Mononuclear cell (primary cell): Measurements from ENCODE around the gene DPF3. TPM values are rescaled to one million over a fixed set of nuclear protein-coding genes. Genes with fewer than 3 reads are reported as not detected.

Source experiments
- H3K27me3 ChIP-seq: 2 replicates; pipeline ENCODE4 v1.6.0; 2011; ENCODE audit warnings: low read length, control low read depth; ENCODE audit not compliant: insufficient read depth
- H3K4me1 ChIP-seq: 2 replicates; pipeline ENCODE4 v1.5.1; 2011; ENCODE audit warnings: mild to moderate bottlenecking, low read length, control low read depth; ENCODE audit not compliant: insufficient read depth
- H3K4me3 ChIP-seq: 2 replicates; pipeline ENCODE4 v1.5.1; 2011; ENCODE audit warnings: mild to moderate bottlenecking, low read length, moderate library complexity
- H3K9me3 ChIP-seq: 2 replicates; pipeline ENCODE4 v1.5.1; 2011; ENCODE audit warnings: low read depth, mild to moderate bottlenecking, control low read depth, low read length
- total RNA-seq: library from RNA; depleted of rRNA; stranded (reverse); fragments of >200 nt; gene quantifications from one replicate; pipeline ENCODE4 v1.2.3, GENCODE V29; 2012

DPF3 gene
- total RNA-seq, 1 donor: 1.3 TPM

DNA sequence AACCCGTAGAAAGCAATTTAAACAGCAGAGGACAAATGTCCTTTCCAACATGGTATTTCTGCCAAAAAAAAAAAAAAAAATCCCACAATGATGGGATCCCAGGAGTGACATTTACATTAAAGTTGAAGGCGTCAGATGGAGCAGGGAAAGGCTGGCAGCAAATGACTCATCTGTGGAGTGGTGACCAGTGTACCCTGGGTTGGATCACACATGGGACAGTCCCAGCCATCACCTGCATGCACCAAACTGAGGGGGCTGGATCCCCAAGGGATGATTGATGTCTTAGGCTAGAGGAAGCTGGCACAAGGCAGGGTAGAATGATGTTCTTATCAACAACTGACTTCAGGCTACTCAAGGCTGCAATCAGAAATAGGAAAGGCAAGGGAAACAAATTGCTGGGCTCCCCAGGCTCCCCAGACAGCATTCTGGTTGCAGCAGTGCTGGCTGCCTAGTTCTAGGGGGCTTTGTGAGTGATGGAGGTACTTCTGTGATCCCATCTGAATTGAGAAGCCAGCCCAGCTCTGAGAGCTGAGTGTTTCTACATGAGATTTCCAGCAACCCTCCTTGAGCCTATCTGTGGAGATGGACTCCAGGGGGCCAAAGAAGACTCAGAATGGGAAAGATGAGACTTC is 117.9 kb downstream of the DPF3 start:
- Histone ChIP-seq H3K9me3 (no peaks in the 10 kb centered on the region), H3K4me3 (no peak overlapping the region), H3K4me1 (no peaks in the 10 kb centered on the region), H3K27me3 (no peaks in the 10 kb centered on the region)

DNA sequence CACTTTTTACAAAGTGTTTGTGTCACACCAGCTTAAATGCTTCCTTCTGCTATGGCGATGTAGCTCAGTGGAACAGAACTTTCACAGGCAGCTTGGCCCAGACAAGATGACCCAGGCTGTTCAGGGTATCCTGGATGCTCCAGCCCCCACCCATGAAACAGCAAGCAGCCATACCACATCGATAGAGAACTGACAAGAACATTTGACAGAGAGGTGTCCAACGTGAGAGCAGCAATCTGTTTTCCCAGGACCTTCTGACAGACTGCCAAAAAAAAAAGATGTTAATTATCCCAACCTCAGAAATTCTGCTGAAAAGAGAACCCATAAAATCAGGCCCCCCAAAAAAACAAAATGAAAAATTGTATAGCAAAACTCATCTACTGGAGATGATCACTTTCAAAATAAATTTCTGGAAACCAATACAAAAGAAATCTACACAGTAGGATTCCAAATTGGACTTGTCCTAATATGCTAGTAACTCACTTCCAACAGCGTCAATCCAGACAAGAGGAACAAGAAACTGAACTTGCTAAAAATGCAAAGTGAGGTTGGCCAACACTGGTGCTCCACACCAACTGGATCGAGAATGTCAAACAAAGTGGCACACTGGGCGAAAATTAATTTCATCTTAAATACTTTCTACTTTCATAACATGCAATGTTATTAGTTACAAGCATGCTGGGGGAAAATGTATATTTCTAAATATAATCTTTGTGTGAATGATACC is 118.8 kb downstream of the DPF3 start:
- Histone ChIP-seq H3K4me1 (no peaks in the 10 kb centered on the region), H3K9me3 (no peaks in the 10 kb centered on the region), H3K4me3 (no peak overlapping the region), H3K27me3 (no peaks in the 10 kb centered on the region)

DNA sequence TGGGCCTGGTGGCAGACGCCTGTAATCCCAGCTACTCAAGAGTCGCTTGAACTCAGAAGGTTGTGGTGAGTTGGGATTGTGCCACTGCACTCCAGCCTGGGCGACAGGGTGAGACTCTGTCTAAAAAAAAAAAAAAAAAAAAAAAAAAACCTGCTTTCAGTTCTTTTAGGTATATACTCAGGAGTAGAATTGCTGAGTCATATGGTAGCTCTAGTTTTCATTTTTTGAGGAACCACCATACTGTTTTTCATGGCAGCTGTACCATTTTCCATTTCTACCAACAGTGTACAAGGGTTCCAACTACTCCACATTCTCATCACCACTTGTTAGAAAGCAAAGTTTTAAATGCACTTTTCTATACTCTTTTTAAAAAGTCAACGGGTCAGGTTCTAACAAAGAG is 119.8 kb downstream of the DPF3 start:
- Histone ChIP-seq H3K4me3 (no peak overlapping the region), H3K9me3 (no peaks in the 10 kb centered on the region), H3K27me3 (no peaks in the 10 kb centered on the region), H3K4me1 (no peaks in the 10 kb centered on the region)

DNA sequence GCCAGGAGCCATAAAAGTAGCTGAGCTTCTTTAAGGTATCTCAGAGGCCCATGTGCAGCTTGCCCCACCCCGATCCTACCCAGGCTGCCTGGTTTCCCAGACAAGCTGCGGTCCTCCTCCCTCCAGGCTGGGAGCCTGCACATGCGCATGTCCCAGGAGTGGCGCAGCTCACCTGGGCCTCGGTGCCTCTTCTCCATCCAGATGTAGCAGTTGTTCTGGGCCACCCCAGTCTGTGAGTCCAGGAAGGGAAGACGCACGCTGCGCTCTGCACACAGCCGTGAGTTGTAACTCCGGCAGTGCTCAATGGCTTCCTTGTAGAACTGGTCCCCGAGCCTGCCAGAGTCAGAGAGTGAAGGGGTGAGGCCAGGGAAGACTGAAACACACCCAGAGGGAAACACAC is 122.3 kb downstream of the DPF3 start:
- peaks cover 11% of the 10 kb centered on the region for H3K9me3 ChIP-seq
- no peak overlapping the region for H3K4me3 ChIP-seq
- no peaks in the 10 kb centered on the region for H3K27me3 ChIP-seq
- no peaks in the 10 kb centered on the region for H3K4me1 ChIP-seq

DNA sequence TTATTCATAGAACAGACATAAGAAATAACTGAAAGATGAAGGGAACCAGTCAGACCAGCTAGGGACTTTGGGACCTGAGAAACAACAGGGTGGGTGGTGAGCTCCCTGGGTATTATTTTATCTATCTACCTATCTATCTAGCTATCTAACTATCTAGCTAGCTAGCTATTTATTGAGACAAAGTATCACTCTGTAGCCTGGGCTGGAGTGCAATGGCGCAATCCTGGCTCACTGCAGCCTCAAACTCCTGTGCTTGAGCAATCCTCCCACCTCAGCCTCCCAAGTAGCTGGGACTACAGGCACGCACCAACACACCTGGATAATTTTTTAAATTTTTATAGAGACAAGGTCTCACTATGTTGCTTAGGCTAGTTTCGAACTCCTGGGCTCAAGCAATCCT is 127.6 kb downstream of the DPF3 start:
- no peaks in the 10 kb centered on the region for H3K4me1 ChIP-seq
- H3K9me3 ChIP-seq: peaks cover 22% of the 10 kb centered on the region
- H3K27me3 ChIP-seq: no peaks in the 10 kb centered on the region
- H3K4me3 ChIP-seq: no peak overlapping the region

DNA sequence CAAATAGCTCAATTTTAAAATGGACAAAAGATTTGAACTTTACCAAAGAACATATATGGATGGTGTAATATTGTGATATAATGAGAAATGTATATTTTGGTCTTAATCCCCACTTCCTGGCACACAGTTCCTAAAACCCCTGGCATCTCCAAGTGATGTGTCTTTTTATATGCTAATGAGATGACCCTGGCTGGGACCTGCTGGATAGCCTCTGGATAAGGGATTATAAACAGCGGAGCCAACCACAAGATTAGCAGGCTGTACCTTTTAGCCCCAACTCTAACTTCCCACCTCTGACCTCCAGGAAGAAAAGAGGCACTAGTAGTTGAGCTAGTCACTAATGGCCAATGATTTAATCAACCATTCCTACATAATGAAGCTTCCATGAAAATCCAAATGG is 130.0 kb downstream of the DPF3 start:
- Histone ChIP-seq H3K9me3 (peaks cover 46% of the 10 kb centered on the region), H3K4me3 (no peak overlapping the region), H3K4me1 (no peaks in the 10 kb centered on the region), H3K27me3 (no peaks in the 10 kb centered on the region)

DNA sequence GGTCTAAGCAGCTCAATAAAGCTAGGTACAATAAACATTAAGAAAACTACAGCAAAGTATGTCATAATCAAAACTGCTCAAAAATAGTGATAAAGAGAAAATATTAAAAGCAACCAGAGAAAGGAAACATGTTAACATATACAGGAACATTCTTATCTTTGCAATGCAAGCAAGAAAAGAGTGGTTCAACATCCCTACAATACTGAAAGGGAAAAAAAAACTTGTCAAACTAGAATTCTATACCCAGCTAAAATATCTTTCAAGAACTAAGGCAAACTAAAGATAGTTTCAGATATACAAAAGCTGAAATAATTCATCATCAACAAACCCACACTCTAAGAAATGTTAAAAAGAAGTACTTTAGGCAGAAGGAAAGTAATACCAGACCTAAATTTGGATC is 134.2 kb downstream of the DPF3 start:
- Histone ChIP-seq H3K4me1 (no peaks in the 10 kb centered on the region), H3K4me3 (no peak overlapping the region), H3K27me3 (no peaks in the 10 kb centered on the region), H3K9me3 (peaks cover 43% of the 10 kb centered on the region)

DNA sequence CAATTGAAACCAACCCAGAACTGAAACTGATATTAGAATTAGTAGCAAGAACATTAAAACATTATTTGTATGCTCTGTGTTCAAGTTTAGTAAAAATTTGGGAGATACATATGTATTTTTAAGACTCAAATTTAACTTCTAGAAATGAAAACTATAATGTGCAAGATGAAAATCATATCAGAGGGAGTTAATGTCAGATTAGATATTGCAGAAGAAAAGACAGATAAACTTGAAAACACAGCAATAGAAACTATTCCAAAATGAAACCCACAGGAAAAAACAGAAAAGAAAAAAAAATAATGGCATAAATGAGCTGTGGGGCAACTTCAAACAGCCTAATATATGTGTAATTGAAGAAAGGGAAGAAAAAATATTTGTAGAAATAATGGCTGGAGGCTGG is 134.9 kb downstream of the DPF3 start:
- H3K4me1 ChIP-seq: no peaks in the 10 kb centered on the region
- H3K27me3 ChIP-seq: no peaks in the 10 kb centered on the region
- H3K4me3 ChIP-seq: no peak overlapping the region
- peaks cover 43% of the 10 kb centered on the region for H3K9me3 ChIP-seq

DNA sequence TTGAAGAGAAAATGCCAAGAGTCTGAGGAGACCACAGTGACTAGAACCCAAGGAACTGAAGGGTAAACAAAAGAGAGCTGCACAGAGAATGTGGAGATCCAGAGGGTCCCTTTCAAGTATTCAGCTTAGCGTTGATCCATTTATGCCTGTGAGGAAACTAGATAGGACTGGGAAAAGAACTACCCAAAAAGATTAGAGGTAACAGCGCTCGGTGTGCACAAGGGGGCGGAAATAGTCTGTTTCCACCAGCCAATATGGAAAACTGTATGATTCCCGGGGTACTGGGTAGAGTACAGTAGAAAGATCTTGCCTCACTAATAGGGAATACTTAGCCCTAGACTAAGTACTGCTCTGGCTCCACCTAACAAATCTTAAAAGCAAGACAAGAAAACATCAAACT is 135.5 kb downstream of the DPF3 start:
- no peaks in the 10 kb centered on the region for H3K27me3 ChIP-seq
- peaks cover 43% of the 10 kb centered on the region for H3K9me3 ChIP-seq
- H3K4me3 ChIP-seq: no peak overlapping the region
- H3K4me1 ChIP-seq: no peaks in the 10 kb centered on the region

DNA sequence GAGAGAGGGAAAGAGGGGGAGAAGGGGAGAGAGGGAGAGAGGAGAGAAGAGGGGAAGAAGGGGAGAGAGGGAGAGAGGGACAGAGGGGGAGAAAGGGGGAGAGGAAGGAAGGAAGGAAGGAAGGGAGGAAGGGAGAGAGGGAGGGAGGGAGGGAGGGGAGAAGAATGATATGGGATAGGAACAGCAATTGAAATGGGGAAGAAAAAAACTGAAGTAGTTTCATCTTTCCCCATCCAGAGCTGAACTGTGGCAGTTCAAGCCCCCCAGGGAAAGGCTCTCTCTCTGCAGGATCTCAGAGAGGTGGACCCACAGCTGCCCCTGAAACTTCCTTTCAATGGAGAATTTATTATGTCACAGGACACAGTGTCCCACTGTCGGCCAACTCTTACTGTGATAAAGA is 136.9 kb downstream of the DPF3 start:
- Histone ChIP-seq H3K4me3 (no peak overlapping the region), H3K9me3 (peaks cover 37% of the 10 kb centered on the region), H3K27me3 (no peaks in the 10 kb centered on the region), H3K4me1 (no peaks in the 10 kb centered on the region)

DNA sequence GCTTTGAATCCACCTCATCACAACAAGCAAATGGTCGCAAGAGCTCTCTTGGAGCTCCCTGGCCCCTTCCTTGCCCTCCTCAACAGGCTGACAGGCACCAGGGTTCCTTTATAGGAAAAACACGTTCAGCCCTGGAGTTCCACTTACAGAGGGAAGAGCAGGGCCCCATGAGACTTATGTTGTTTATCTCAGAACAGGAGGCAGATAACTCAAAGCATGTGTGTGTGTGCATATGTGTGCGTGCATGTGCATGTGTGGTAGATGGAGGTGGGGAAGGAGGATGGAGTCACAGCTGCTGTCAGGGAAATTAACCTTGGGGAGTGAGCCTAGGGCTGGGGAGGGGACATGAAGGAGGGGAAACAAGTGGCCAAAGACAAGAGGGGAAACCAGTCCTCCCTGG is 138.1 kb downstream of the DPF3 start:
- Histone ChIP-seq H3K4me1 (peaks cover 3% of the 10 kb centered on the region), H3K9me3 (peaks cover 27% of the 10 kb centered on the region), H3K4me3 (no peak overlapping the region), H3K27me3 (no peaks in the 10 kb centered on the region)

DNA sequence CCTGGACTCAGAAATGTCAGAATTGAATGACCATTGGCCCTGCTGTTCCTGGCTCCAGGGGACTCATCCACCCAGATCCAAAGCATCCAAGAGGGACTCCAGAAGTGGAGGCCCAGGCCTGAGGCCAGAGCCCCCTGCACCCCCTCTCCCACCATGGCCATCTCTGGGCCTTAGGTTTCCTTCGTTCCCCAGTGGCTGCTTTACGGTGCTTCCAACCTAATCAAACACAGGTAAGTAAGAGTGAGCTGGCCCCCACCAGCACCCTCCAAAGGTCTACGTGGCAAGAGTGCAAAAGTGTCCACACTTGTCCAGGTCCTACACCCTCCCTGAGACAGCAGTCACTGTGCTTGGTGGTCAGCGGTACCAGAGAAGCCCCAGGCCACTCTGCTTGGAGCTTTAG is 139.0 kb downstream of the DPF3 start:
- Histone ChIP-seq H3K4me3 (no peak overlapping the region), H3K4me1 (peaks cover 3% of the 10 kb centered on the region), H3K9me3 (peaks cover 19% of the 10 kb centered on the region), H3K27me3 (no peaks in the 10 kb centered on the region)

DNA sequence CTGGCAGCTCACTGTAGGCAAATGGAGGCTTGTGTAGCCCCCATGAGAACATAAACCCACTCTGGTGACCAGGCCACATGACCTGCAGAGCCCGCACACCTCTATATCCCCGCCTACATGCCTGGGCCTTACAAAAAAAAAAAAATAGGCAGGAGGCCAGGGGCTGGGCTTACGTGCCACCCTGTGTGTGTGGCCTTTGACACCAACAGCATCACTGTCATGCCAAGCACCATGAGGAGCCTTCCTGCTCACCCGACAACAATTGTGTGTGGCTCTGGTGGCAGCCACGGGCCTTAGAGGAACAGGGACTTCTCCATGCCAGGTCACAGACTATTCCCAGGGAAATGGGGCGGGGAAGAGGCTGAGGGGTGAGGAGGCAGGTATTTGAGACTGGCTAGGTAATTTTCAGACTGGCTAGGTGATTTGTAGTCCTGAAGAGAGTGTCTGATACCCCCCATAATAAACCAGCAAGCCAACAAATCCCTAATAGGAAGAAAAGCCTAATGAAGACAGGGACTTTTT is 140.0 kb downstream of the DPF3 start:
- Histone ChIP-seq H3K27me3 (no peaks in the 10 kb centered on the region), H3K9me3 (peaks cover 9% of the 10 kb centered on the region), H3K4me1 (peaks cover 3% of the 10 kb centered on the region), H3K4me3 (no peak overlapping the region)

DNA sequence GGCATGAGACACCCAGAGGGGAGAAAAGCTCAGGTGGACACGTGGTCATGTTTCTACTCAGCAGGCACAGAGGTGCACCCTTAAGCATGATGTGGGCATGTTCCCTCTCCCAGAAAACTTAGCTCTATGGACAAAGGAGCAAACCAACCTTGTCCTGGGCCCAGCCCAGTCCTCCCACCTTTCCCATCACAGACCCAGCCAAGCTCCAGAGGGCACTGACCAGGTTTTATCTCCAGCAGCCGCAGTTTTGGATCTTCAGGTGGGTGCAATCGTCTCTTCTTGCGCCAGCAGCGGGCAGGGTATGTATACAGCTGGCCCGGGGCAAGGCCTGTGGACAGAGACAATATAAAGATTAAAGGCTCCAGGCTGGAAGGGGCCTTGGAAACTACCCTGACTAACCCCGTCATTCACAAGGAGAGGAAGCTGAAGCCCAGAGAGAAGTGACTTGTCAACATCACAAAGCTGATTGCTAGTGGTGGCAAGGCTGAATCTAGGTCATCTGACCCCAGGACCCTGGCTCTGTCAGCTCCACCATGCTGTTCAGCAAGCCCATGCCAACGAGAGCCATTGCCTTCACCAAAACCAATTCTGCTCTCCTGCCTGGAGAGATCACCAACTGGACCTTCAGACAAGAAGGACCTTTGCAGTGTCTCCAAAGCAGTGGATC is 140.7 kb downstream of the DPF3 start:
- H3K4me3 ChIP-seq: no peak overlapping the region
- H3K4me1 ChIP-seq: peaks cover 3% of the 10 kb centered on the region
- no peaks in the 10 kb centered on the region for H3K27me3 ChIP-seq
- peaks cover under 1% of the 10 kb centered on the region for H3K9me3 ChIP-seq

DNA sequence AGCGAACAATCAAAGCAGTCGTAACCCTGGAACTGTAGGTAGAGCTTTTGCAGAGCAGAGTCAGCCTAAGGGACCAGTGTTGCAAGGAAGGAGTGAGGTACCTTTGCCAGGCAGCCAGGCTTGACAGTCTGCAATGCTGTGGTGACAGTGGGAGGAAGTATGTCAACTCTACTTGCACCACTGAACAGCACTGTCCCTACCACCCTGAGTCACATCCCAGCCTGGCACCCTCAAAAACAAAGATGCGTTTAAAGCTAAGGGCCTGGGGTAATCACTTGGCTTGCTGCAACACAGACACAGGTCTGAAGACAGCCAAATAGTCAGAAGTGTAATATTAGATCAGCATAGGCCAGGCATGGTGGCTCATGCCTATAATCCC is 141.9 kb downstream of the DPF3 start:
- no peaks in the 10 kb centered on the region for H3K9me3 ChIP-seq
- H3K4me1 ChIP-seq: peaks cover 3% of the 10 kb centered on the region
- H3K27me3 ChIP-seq: no peaks in the 10 kb centered on the region
- no peak overlapping the region for H3K4me3 ChIP-seq
